ENCODE results near the gene GALNT15.
A peak's percentile ranks its signal among the peaks of the same experiment; 100 is the strongest.

GALNT15 gene

DNA sequence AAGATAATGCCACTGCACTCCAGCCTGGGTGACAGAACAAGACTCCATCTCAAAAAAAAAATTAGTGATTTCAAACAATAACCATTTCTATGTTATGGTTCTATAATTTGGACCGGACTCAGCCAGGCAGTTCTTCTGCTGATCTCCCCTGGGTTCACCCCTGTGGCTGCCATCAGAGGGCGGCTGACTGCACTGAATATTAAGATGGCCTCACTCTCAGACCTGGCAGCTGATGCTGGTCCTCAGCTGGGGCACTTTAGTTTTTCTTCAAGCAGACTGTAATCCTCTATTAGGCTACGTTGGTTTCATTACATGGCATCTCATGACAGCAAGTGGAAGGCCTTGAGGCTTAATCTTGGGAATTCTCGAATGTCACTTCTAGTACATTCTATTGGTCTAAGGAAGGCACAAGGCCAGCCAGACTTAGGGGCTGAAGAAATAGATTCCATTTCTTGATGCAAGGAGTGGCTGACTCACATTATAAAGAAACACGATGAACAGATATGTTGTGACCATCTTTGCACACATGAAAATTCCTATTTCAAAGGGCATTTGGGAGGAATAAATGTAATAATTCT, 12.8 kb downstream of the GALNT15 start:
- no peak for DNase-seq (ENCODE audit: low read depth)

DNA sequence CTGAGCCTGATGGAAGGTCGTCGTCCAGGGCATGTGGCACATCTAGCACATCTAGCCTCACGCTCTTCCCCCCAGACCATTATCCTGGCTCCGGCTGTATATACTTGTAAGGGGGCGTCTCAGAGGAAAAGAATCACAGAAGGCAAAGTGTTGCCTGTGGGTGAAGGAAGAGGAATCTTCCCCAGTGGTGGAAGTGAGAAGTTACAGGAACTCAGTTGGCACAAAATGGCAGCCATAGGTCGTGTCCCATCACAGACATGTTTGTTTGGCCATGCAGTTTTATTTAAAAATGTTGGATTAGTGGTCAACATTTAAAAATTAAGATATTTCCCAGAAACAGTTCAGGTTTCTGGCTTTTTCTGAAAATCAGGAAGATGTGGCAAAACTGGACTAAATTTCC, 13.6 kb downstream of the GALNT15 start:
- no peak for DNase-seq (ENCODE audit: low read depth)

- no peak for DNase-seq (ENCODE audit: low read depth)
These were observed 14.7 kb downstream of the GALNT15 start for GRCh38 chr3:16189201-16189600.

DNA sequence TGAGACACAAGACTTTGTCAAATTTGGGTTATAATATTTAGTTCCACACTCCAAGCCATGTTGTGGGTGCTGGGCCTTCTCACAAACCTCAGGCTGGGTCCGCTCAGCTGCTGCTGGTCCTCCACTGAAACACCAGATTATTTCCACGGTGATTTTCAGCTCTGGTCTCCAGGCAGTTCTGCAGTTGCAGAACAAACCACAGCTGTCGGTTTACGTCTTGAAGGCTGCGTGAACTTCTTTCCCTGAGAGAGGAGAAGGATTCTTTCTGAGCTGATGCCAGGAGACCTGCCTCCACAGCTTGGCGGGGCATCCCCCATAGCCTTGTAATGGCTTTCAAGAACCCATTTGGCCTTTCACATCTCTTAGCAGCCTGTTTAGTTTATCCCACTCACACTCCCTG, 16.2 kb downstream of the GALNT15 start:
- DNase-seq (ENCODE audit: low read depth), result no peak

DNA sequence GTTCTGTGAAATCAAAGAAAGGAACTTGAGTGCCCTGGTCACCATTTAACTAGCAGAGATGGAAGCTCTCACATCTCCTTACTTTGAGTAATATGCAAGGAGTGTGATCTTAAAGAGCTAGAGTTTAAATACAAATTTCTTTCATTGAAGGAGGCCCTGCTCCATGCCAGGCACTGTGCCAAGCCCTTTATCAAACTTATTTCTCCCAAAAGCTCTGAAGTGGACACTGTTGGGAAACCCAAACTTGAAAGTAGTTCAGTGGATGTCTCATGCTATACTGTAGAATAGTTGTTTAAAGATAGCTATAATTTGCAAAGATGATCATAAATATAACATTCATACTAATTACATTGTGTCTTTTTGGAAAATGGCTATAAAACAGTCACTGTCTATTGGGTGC, 17.1 kb downstream of the GALNT15 start:
- no peak for DNase-seq (ENCODE audit: low read depth)

- DNase-seq (ENCODE audit: low read depth), result no peak
These were observed 17.8 kb downstream of the GALNT15 start for GRCh38 chr3:16192176-16192811.

GRCh38 chr3:16198427-16198826, 23.9 kb downstream of the GALNT15 start:
- no peak for DNase-seq (ENCODE audit: low read depth)

- no peak for DNase-seq (ENCODE audit: low read depth)
These were observed 25.3 kb downstream of the GALNT15 start for GRCh38 chr3:16199769-16200168.

DNA sequence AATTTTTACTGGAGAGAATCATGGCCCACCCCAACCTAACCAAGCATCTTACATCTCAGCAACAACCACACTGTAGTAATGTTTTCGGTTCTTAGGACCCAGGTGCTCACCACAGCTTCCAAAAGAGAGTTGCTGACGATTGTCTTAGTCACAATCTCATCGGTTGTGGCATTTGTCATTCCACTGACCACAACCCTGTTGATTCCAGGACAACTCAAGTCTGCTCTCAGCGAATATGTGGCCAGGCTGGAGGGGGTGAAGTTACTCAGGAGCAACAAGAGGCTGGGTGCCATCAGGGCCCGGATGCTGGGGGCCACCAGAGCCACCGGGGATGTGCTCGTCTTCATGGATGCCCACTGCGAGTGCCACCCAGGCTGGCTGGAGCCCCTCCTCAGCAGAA, 25.9 kb downstream of the GALNT15 start:
- no peak for DNase-seq (ENCODE audit: low read depth)

DNA sequence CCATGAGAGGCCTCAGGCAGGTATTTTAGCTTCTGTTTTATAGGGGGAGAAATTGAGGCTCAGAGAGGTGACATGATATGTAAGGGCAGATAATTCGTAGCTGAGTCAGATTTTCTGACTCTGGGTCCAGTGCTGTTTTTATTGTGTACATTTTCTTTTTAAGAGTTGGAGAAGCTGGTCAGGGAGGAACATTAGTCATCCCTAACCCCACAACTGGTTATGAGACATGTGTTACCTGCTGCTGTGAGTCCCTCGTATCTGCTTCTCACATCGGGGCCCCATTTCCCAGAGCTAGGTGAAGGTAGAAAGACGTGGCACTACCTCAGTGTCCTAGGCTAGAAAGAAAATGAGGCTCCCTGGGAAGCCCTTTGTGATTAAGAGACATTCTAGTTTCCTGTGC, 28.6 kb downstream of the GALNT15 start:
- peak; percentile 56 for DNase-seq (ENCODE audit: low read depth)

- DNase-seq (ENCODE audit: low read depth), result no peak
These were observed 29.5 kb downstream of the GALNT15 start for GRCh38 chr3:16203671-16204629.

GRCh38 chr3:16204751-16205150, 30.3 kb downstream of the GALNT15 start:
- no peak for DNase-seq (ENCODE audit: low read depth)

- peak; percentile 21 for DNase-seq (ENCODE audit: low read depth)
These were observed 30.8 kb downstream of the GALNT15 start for GRCh38 chr3:16205156-16205870.

DNA sequence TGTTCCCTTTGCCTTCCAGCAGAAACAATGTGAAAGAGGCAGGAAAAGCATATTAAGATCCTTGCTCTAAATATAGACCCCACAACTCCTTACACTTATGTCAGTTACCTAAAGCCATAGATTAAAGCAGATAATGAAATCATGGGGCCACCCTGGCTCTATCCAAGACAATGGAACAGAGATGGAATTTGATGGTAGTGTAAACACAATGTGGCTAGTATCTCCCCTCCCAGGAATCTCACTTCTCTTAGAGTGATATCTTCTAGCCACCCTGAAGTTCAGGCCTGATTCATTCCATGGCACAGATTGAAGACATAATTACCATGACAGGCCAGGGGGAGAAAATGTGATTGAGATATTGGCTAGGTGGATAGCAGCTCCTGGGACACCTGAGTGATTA, 32.6 kb downstream of the GALNT15 start:
- no peak for DNase-seq (ENCODE audit: low read depth)

GRCh38 chr3:16211176-16211904, 36.9 kb downstream of the GALNT15 start:
- no peak for DNase-seq (ENCODE audit: low read depth)

- DNase-seq (ENCODE audit: low read depth), result no peak
These were observed 39.9 kb downstream of the GALNT15 start for GRCh38 chr3:16214366-16214765.

DNA sequence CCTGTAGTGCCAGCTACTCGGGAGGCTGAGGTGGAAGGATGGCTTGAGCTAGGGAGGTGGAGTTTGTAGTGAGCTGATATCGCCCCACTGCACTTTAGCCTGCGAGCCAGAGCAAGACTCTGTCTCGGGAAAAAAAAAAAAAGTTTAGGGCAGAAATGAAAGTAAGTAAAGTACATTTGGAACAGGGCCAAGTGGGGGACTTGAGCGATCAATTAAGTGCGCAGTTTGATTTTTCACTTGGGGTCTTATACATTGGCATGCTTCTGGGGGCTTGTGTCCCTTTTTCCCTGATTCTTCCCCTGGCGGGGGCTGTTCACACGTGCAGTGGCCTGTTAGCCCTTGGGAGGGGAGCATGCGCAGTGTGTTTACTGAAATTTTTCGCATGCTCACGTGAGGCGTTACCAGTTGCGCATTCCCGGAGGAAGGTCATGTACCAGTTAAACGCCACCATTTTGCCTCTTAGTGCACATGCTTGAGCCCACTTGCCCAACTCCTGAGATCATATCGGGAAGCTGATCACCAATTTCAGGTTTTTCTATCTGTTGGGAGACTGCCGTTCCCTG, 42.0 kb downstream of the GALNT15 start:
- DNase-seq (ENCODE audit: low read depth), result no peak

- DNase-seq (ENCODE audit: low read depth), result no peak
These were observed 45.3 kb downstream of the GALNT15 start for GRCh38 chr3:16219777-16220176.

- no peak for DNase-seq (ENCODE audit: low read depth)
These were observed 47.5 kb downstream of the GALNT15 start for GRCh38 chr3:16221990-16222389.

- no peak for DNase-seq (ENCODE audit: low read depth)
These were observed 48.1 kb downstream of the GALNT15 start for GRCh38 chr3:16222547-16222946.

DNA sequence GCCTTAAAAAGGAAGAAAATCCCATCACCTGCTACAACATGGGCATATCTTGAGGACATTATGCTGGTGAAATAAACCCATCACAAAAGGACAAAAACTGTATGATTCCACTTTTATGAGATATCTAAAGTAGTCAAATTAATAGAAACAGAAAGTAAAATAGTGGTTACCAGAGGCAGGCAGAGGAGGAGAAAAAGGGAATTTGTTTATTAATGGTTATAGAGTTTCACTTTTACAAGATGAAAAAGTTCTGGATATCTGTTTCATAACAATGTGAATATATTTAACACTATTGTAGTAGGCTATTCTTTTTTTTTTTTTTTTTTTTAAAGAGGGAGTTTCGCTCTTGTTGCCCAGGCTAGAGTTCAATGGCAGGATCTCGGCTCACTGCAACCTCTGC, 49.8 kb downstream of the GALNT15 start:
- no peak for DNase-seq (ENCODE audit: low read depth)
